Kidney epithelial cell (primary cell): ENCODE data around the gene ICE1. TPM values are rescaled to one million over a fixed set of nuclear protein-coding genes. Genes with fewer than 3 reads are reported as not detected.

ENCODE experiments used
- DNase-seq: peaks from one replicate; pipeline ENCODE4 v3.0.0-alpha.2; 2010; ENCODE audit warnings: low read depth
- H3K27me3 ChIP-seq: 2 replicates; pipeline ENCODE4 v1.6.0; 2011; ENCODE audit warnings: low read length; ENCODE audit not compliant: control insufficient read depth, insufficient read depth
- H3K36me3 ChIP-seq: 2 replicates; pipeline ENCODE4 v1.5.1; 2011; ENCODE audit warnings: low read length; ENCODE audit not compliant: control insufficient read depth, insufficient read depth
- H3K4me3 ChIP-seq: 2 replicates; pipeline ENCODE4 v1.5.1; 2011; ENCODE audit warnings: low read depth, mild to moderate bottlenecking, control low read depth, low read length
- CTCF ChIP-seq: IDR thresholded peaks from 2 replicates; pipeline ENCODE4 v1.5.1; 2011; ENCODE audit warnings: mild to moderate bottlenecking, moderate library complexity, low read length, control low read depth, inconsistent platforms; ENCODE audit not compliant: insufficient read depth, poor library complexity, severe bottlenecking
- total RNA-seq: library from RNA; depleted of rRNA; stranded (reverse); fragments of >200 nt; gene quantifications from 2 replicates; pipeline ENCODE4 v1.2.3, GENCODE V29; 2015

The ICE1 gene
- total RNA-seq, 1 donor from 2014 or later, result 30.5 TPM

DNA sequence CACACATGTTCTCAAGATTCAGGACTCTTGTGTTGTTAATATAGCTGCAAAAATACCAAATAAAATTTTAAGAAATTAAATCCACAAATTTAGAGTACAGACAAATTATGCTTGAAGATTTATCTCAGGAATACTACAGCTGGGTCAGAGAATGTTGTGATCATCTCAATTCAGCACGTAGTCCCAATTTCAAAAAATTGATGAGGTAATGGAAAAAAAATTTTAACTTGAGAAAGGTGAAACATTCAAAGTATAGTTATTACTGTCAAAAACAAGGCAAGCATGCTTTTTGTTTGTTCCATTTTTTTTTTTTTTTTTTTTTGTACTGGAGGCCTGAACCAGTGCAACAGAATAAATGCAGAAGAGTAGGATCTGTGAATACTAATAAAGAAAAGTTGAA lies 29.4 kb downstream of the ICE1 start:
- Histone ChIP-seq H3K4me3 (no peak overlapping the region), H3K27me3 (no peaks in the 10 kb centered on the region), H3K36me3 (peaks cover 1% of the 10 kb centered on the region)
- DNase-seq, result no peak
- TF ChIP-seq CTCF, result no peak

GRCh38 chr5:5453131-5453530 lies 30.7 kb downstream of the ICE1 start:
- no peak overlapping the region for H3K4me3 ChIP-seq
- no peak for TF ChIP-seq CTCF
- no peaks in the 10 kb centered on the region for H3K27me3 ChIP-seq
- no peaks in the 10 kb centered on the region for H3K36me3 ChIP-seq
- DNase-seq, result no peak

- H3K36me3 ChIP-seq, result no peaks in the 10 kb centered on the region
Measured at GRCh38 chr5:5454391-5454790, 31.9 kb downstream of the ICE1 start.

DNA sequence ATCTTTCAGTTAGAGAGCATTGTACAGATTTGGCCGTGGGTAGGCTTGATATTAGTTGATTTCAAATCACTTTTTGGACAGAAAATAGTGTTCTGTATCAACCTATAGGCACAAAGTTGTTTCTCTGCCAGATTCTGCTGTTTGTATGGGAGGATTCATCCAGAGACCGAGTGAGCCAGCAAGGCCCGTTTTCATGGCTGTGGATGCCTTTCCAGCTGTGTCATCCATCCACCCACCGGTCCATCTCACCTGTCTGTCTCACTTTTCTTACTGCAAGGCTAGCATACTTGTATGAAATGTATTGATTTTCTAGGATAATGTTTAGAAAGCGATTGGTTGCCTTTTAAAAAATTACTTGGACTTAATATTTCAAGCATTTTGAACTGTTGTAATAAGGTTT lies 34.4 kb downstream of the ICE1 start:
- Histone ChIP-seq H3K36me3 (no peaks in the 10 kb centered on the region), H3K27me3 (no peaks in the 10 kb centered on the region), H3K4me3 (no peak overlapping the region)
- no peak for TF ChIP-seq CTCF
- DNase-seq, result no peak

More at GRCh38 chr5:5454391-5454790, 31.9 kb downstream of the ICE1 start:
- Histone ChIP-seq H3K4me3 (no peak overlapping the region), H3K27me3 (no peaks in the 10 kb centered on the region)
- no peak for DNase-seq
- no peak for TF ChIP-seq CTCF

DNA sequence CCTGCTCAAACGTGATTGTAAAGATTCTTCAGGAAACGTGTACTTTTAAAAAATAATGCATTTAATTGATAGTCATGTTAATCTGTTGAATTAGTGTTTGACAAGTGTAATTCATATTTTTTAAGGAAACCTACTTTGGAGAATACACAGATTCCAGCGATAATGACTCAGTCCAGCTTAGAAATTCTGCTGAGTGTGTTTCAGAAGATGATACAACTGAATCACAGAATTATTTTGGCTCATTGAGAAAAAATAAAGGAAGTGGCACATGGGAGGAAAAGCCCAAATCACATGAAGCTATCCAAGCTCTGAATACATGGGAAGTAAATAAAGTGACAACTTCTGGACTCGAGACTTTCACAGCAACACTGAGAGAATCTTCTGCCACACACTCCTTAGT lies 37.8 kb downstream of the ICE1 start:
- H3K4me3 ChIP-seq, result no peak overlapping the region
- no peak for DNase-seq
- no peak for TF ChIP-seq CTCF
- no peaks in the 10 kb centered on the region for H3K27me3 ChIP-seq
- no peaks in the 10 kb centered on the region for H3K36me3 ChIP-seq

DNA sequence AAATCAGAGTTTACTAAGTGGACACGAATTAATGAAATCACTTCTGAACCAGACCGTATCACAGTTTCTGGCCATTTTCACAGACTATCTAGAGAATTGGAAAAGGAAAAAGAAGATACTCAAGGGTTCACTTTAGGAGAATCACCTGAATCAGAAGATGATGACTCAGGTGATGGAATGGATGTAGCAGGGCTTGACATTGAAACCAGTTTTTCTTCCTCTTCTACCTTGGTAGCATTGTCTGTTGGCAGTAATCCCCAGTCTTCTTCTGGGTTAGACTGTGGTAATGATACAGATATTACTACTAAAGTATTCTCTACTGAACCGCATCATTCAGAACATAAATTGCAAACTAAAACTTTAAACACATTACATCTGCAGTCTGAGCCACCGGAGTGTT lies 38.5 kb downstream of the ICE1 start:
- Histone ChIP-seq H3K27me3 (no peaks in the 10 kb centered on the region), H3K36me3 (no peaks in the 10 kb centered on the region), H3K4me3 (no peak overlapping the region)
- DNase-seq, result no peak
- no peak for TF ChIP-seq CTCF
